GM18511 (cell line): ENCODE data around the gene OSER1.
"Not testable (repeated sequence)": the region's sequence is repeated elsewhere in the genome, so short reads cannot be mapped to it uniquely, and the experiment has no call there.

ENCODE experiments used
- ATAC-seq: cut with Tn5 transposase; IDR thresholded peaks from one replicate; pipeline ENCODE4 v1.9.1; 2021; ENCODE audit warnings: mild to moderate bottlenecking, moderate library complexity; ENCODE audit not compliant: unreplicated experiment

Gene OSER1

GRCh38 chr20:44210406-44211176 lies at the start of gene OSER1:
TSS of gene OSER1 (minus strand) at chr20:44210771. CDS start at chr20:44206957, 3,814 bp downstream.
- ATAC-seq, result peak; percentile 89

GRCh38 chr20:44258226-44258890 lies 47.8 kb upstream of the OSER1 start:
- no peak for ATAC-seq

DNA sequence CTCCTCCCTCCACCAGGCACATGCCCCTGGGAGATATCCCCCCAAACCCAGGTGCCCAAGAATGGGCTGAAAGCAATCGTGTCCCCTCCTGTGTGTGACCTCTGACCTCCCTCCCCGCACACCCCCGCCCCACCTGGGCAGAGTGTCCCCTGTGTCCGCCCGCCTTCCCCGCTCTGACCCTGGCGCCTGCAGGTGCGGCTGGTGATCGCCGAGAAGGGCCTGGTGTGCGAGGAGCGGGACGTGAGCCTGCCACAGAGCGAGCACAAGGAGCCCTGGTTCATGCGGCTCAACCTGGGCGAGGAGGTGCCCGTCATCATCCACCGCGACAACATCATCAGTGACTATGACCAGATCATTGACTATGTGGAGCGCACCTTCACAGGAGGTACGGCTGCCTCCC lies 46.4 kb upstream of the OSER1 start:
- no peak for ATAC-seq

GRCh38 chr20:44255942-44256341 lies 45.4 kb upstream of the OSER1 start:
- no peak for ATAC-seq

DNA sequence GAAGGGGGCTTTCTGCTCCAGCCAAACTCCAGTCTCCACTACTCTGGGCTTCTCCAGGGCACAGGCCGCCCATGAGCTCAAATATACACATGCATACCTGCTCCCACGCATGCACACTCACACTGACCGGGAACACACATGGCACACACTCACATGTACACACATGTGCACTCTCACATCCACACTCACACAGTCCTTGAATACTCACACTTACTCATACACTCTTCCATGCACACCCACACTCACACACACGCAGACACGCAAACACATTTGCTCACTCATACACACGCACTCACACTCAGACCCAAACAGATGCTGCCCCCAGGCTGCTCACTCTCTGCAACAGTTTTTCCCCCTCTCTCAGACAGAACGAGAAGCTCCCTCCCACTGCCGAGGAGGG lies 43.5 kb upstream of the OSER1 start:
- ATAC-seq, result no peak

DNA sequence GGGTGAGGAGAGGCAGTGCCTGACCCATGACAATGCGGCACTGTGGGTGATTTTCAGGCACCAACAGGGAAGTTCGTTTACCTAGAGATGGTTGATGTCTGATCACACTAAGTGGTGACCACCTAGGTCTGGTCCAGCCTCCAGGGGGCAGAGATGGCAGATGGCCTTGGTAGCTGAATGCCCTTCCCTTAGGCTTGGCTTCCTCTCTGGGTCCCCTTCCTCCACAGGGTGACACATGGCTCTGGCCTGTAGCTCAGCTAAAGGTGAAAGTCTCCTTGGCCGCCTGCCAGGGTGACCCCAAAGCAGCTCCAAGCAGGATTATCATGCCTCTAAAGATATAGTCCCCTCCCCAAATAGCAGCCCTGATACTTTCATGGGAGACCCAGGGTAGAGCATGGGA lies 43.0 kb upstream of the OSER1 start:
- no peak for ATAC-seq

- ATAC-seq, result no peak
Measured at GRCh38 chr20:44251284-44251683, 40.7 kb upstream of the OSER1 start.

DNA sequence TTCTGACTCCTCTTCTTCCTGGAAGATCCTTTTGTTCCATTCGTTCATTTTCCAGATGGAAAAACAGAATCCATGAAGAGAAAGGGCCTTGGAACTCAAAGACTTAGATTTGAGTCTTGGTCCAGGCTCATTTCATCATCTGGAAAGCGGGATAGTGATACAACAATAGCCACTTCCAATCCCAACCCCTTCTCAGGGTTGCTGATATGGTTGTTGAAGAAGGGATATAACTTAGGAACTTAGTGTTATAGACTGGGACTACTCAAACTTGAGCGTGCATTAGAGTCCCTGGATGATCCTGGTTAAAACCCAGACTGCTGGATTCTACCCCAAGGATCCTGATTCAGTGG lies 37.8 kb upstream of the OSER1 start:
- no peak for ATAC-seq

DNA sequence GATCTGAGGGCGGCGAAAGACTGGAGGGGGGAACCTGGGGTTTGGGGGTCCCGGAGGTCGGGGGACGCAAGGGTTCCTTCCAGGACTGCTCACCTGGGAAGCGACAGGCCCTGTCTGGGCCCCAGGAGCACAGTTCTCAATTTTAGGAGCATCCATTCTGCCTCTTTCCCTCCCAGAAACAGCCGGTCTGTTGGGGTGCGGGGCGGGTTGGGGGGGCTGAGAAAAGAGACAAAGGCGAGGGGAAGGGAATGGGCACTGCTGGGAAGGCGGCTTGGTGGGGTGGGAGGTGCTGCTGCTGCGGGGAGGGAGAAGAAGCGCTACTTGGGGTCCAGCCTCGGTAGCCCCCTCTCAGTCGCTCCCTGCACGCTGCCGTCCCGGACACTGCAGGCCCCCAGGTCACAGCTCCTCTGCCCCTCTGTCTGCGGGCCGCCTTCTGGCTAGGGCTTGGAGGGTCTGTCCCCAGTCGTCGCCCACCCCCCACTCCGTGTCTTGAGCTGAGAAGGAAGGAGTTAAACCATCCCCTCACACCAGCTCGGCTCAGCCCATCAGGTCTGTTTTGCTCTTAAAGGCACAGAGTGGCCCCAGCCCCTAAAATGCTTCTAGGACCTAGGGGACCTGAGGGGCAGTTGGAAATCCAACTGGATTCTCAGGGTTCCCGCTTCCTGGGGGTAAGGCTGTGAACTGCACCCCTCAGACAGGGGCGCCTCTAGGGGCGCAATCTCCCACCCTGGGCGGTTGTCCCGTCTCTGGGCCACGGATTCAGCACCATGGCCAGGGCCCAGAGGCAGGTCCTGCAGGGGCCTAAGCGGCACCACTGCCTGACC lies 37.2 kb upstream of the OSER1 start:
- ATAC-seq, result no peak

DNA sequence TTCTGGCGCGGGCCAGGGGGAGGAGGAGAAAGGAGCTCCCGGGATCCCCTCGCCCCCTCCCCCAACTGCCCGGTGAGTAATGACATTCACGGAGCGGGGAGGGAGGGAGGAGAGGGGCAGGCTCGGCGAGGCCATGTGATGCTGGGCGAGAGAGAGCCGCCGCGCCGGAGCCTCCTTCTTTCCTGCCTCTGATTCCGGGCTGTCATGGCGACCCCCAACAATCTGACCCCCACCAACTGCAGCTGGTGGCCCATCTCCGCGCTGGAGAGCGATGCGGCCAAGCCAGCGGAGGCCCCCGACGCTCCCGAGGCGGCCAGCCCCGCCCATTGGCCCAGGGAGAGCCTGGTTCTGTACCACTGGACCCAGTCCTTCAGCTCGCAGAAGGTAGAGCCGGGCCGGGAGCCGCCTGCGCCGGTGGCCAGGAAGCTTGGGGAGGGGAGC lies 36.6 kb upstream of the OSER1 start, which contains the start of gene GDAP1L1:
Gene GDAP1L1 (plus strand): TSS at position 178 of the 441 bp plus-strand sequence. CDS start 27 bp downstream, at position 205.
- ATAC-seq, result no peak

DNA sequence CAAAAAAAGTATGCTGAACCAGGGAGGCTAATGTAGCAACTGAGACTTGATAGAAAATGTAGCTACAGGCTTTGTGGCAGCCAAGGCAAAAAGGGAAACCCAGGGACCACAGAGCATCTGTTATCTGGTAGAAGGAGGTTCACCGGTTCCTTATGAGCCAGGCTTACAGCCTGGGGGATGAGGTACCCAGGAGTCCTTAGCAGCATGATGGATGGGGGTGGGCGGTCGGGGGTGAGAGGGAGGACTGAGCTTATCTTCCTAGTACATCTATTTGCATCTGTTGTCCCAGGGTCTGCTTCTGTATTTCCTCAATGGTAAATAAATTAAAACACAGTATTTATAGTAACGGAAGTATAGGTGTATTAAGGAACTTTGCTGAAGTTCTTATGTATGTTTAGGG lies 35.4 kb upstream of the OSER1 start:
- no peak for ATAC-seq

- ATAC-seq, result no peak
Measured at GRCh38 chr20:44241796-44242195, 31.2 kb upstream of the OSER1 start.

GRCh38 chr20:44236840-44237239 lies 26.3 kb upstream of the OSER1 start:
- not testable (repeated sequence) for ATAC-seq

DNA sequence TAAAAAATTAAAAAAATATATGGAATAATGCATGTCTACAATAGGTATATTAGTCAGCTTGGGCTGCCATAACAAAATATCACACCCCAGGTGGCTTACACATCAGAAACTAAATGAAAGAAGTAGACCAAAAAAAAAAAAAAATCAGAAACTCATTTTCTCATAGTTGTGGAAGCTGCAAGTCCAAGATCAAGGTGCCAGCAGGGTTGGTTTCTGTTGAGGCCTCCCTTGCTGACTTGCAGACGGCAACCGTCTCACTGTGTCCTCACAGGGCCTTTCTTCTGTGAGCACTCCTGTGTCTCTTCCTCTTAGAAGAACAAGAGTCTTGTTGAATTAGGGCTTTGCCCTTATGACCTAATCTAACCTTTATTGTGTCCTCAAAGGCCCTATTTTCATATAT lies 25.1 kb upstream of the OSER1 start:
- no peak for ATAC-seq

DNA sequence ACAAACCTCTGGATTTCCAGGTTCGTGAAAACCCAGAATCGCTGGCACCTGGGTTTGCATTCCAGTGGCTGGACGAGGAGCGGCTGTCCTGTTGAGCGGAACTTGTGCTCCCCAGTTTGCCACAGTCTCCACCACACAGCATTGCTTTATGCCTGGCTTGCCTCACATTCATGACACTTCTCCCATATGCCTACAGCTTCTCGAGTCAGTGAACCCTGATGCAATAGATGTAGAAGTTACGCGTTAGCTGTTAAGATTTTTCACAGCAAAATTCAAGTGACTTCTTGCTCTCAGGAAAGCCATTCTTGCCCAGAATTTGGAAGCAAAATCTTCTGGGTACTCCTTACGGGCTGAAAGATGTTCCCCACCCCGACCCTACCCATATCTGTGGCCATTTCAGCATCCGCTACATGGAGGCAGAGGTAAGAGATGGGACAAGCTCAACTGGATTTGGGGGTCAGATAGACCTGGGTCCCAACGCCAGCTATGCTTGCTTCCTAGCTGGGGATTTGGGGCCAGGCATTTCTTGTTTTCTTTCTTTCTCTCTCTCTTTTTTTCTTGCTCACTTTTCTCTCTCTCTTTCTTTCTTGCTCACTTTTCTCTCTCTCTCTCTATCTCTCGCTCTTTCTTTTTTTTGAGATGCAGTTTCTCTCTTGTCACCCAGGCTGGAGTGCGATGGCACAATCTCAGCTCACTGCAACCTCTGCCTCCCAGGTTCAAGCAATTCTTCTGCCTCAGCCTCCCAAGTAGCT lies 24.2 kb upstream of the OSER1 start:
- no peak for ATAC-seq

- no peak for ATAC-seq
Measured at GRCh38 chr20:44233436-44234016, 23.0 kb upstream of the OSER1 start.

DNA sequence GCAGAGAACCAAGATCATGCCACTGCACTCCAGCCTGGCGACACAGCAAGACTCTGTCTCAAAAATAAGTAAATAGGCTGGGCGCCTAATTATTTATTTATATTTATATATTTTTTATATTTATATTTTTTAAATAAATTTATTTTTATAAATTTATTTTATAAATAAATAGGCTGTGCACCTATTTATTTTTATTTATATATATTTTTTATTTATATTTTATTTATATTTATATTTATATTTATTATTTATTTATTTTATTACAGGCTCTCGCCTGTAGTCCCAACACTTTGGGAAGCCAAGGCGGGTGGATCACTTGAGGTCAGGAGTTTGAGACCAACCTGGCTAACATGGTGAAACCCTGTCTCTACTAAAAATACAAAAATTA lies 21.9 kb upstream of the OSER1 start:
- ATAC-seq, result not testable (repeated sequence)

DNA sequence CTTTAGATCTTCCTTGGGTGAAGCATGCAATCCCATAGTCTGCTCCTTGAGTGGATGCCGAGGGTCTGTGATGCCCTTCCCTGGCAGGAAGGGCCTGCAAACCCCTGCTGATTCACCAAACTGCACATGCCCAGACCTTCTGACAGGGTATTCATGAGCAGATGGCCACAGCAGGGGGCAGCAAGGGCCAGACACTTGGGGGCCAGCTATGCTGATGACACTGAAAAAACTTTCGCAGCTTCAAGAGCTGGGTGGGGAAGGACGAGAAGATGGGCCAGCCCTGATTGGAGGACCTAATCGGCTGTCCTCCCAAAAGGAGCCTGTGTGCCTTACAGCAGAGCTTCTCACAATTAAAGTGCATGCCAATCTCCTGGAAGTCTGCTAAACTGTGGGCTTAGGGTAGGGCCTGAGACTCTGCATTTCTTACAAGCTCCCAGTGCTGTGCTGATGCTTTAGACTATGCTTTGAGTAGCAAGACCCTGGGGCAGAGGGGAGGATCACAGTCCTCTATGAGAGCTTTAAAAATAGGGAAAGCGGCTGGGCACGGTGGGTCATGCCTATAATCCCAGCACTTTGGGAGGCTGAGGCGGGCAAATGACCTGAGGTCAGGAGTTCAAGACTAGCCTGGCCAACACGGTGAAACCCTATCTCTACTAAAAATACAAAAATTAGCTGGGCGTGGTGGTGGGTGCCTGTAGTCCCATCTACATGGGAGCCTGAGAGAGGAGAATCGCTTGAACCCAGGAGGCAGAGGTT lies 21.3 kb upstream of the OSER1 start:
- ATAC-seq, result no peak

DNA sequence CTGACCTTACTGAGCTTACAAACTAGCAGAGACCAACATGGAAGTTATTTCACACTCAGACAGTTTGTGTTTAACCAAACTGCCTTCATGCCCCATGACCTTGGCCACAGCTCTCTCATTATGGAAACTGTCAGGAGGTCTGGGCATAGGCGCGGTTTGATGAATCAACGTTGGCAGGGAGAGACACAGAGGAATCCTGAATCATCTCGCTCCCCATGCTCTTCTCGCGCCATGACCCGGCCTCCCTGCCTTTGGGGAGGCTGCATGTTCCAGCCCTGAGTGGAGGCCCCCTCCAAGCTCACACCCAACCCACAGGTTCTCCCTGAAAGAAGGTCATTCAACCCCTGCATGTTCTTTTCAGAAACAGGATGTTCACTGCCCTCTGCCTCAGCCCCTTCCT lies 20.6 kb upstream of the OSER1 start:
- no peak for ATAC-seq
